ENCODE data around the gene SFMBT1.

SFMBT1 gene

GRCh38 chr3:52934630-52935530 is 111.0 kb downstream of the SFMBT1 start:
- Histone ChIP-seq H3K27ac (no peak overlapping the region), H3K4me3 (no peak overlapping the region), H3K9me3 (ENCODE audit: low read depth, low read length) (no peaks in the 10 kb centered on the region), H3K36me3 (ENCODE audit: insufficient read depth, low read length) (no peaks in the 10 kb centered on the region), H3K9ac (ENCODE audit: insufficient read length) (no peak overlapping the region)
- no peak for TF ChIP-seq FOXP2 (optimal IDR thresholded peaks at IDR 0.05; ENCODE audit: control extremely low read depth, extremely low read length, insufficient read depth)
- no peak for TF ChIP-seq EZH2 (IDR thresholded peaks at IDR 0.05)
- no peak for TF ChIP-seq POLR2AphosphoS5 (IDR thresholded peaks at IDR 0.05; ENCODE audit: borderline replicate concordance, low read depth, low read length)
- no peak for DNase-seq (ENCODE audit: low read depth, low spot score)

- DNase-seq (ENCODE audit: low read depth, low spot score) = no peak
- TF ChIP-seq POLR2AphosphoS5 (IDR thresholded peaks at IDR 0.05; ENCODE audit: borderline replicate concordance, low read depth, low read length) (no peak), FOXP2 (optimal IDR thresholded peaks at IDR 0.05; ENCODE audit: control extremely low read depth, extremely low read length, insufficient read depth) (no peak), EZH2 (IDR thresholded peaks at IDR 0.05) (no peak)
- H3K9ac ChIP-seq (ENCODE audit: insufficient read length) = no peak overlapping the region
- no peak overlapping the region for H3K27ac ChIP-seq
- no peak overlapping the region for H3K4me3 ChIP-seq
- H3K36me3 ChIP-seq (ENCODE audit: insufficient read depth, low read length) = no peaks in the 10 kb centered on the region
- H3K9me3 ChIP-seq (ENCODE audit: low read depth, low read length) = no peaks in the 10 kb centered on the region
These were observed 114.0 kb downstream of the SFMBT1 start for GRCh38 chr3:52931889-52932288.

GRCh38 chr3:52931328-52931727 is 114.5 kb downstream of the SFMBT1 start:
- H3K27ac ChIP-seq = no peak overlapping the region
- H3K9me3 ChIP-seq (ENCODE audit: low read depth, low read length) = no peaks in the 10 kb centered on the region
- no peak for DNase-seq (ENCODE audit: low read depth, low spot score)
- H3K36me3 ChIP-seq (ENCODE audit: insufficient read depth, low read length) = no peaks in the 10 kb centered on the region
- H3K9ac ChIP-seq (ENCODE audit: insufficient read length) = no peak overlapping the region
- no peak overlapping the region for H3K4me3 ChIP-seq
- no peak for TF ChIP-seq POLR2AphosphoS5 (IDR thresholded peaks at IDR 0.05; ENCODE audit: borderline replicate concordance, low read depth, low read length)

GRCh38 chr3:52930748-52931147 is 115.1 kb downstream of the SFMBT1 start:
- H3K27ac ChIP-seq = no peak overlapping the region
- H3K9ac ChIP-seq (ENCODE audit: insufficient read length) = no peak overlapping the region
- TF ChIP-seq EZH2 (IDR thresholded peaks at IDR 0.05) = no peak
- TF ChIP-seq POLR2AphosphoS5 (IDR thresholded peaks at IDR 0.05; ENCODE audit: borderline replicate concordance, low read depth, low read length) = no peak
- no peak for TF ChIP-seq FOXP2 (optimal IDR thresholded peaks at IDR 0.05; ENCODE audit: control extremely low read depth, extremely low read length, insufficient read depth)
- no peaks in the 10 kb centered on the region for H3K9me3 ChIP-seq (ENCODE audit: low read depth, low read length)
- no peak overlapping the region for H3K4me3 ChIP-seq
- no peak for DNase-seq (ENCODE audit: low read depth, low spot score)
- H3K36me3 ChIP-seq (ENCODE audit: insufficient read depth, low read length) = no peaks in the 10 kb centered on the region

GRCh38 chr3:52926554-52926953 is 119.3 kb downstream of the SFMBT1 start:
- no peaks in the 10 kb centered on the region for H3K36me3 ChIP-seq (ENCODE audit: insufficient read depth, low read length)
- TF ChIP-seq EZH2 (IDR thresholded peaks at IDR 0.05) (no peak), FOXP2 (optimal IDR thresholded peaks at IDR 0.05; ENCODE audit: control extremely low read depth, extremely low read length, insufficient read depth) (no peak), POLR2AphosphoS5 (IDR thresholded peaks at IDR 0.05; ENCODE audit: borderline replicate concordance, low read depth, low read length) (no peak)
- H3K4me3 ChIP-seq = no peak overlapping the region

GRCh38 chr3:52925405-52926313 is 120.2 kb downstream of the SFMBT1 start:
- Histone ChIP-seq H3K36me3 (ENCODE audit: insufficient read depth, low read length) (no peaks in the 10 kb centered on the region), H3K4me3 (no peak overlapping the region; the same call in 1 of the 2 replicates), H3K27ac (peak overlapping the region; percentile 76), H3K9ac (ENCODE audit: insufficient read length) (no peak overlapping the region), H3K9me3 (ENCODE audit: low read depth, low read length) (no peaks in the 10 kb centered on the region)
- TF ChIP-seq EZH2 (IDR thresholded peaks at IDR 0.05) (no peak), POLR2AphosphoS5 (IDR thresholded peaks at IDR 0.05; ENCODE audit: borderline replicate concordance, low read depth, low read length) (no peak; the same call in 1 of the 2 replicates), FOXP2 (optimal IDR thresholded peaks at IDR 0.05; ENCODE audit: control extremely low read depth, extremely low read length, insufficient read depth) (no peak)
- DNase-seq (ENCODE audit: low read depth, low spot score) = no peak

More at GRCh38 chr3:52926554-52926953, 119.3 kb downstream of the SFMBT1 start:
- peak overlapping the region; percentile 46; the same call in 1 of the 2 replicates for H3K27ac ChIP-seq
- H3K9me3 ChIP-seq (ENCODE audit: low read depth, low read length) = no peaks in the 10 kb centered on the region
- no peak overlapping the region for H3K9ac ChIP-seq (ENCODE audit: insufficient read length)
- no peak for DNase-seq (ENCODE audit: low read depth, low spot score)

- H3K36me3 ChIP-seq (ENCODE audit: insufficient read depth, low read length) = no peaks in the 10 kb centered on the region
These were observed 121.9 kb downstream of the SFMBT1 start for GRCh38 chr3:52923963-52924362.

GRCh38 chr3:52920841-52921240 is 125.0 kb downstream of the SFMBT1 start:
- H3K9me3 ChIP-seq (ENCODE audit: low read depth, low read length) = no peaks in the 10 kb centered on the region
- TF ChIP-seq POLR2AphosphoS5 (IDR thresholded peaks at IDR 0.05; ENCODE audit: borderline replicate concordance, low read depth, low read length) (no peak), EZH2 (IDR thresholded peaks at IDR 0.05) (no peak), FOXP2 (optimal IDR thresholded peaks at IDR 0.05; ENCODE audit: control extremely low read depth, extremely low read length, insufficient read depth) (no peak)
- H3K9ac ChIP-seq (ENCODE audit: insufficient read length) = no peak overlapping the region
- H3K27ac ChIP-seq = no peak overlapping the region
- no peak overlapping the region for H3K4me3 ChIP-seq
- DNase-seq (ENCODE audit: low read depth, low spot score) = no peak
- H3K36me3 ChIP-seq (ENCODE audit: insufficient read depth, low read length) = no peaks in the 10 kb centered on the region

More at GRCh38 chr3:52923963-52924362, 121.9 kb downstream of the SFMBT1 start:
- Histone ChIP-seq H3K9ac (ENCODE audit: insufficient read length) (no peak overlapping the region), H3K27ac (no peak overlapping the region), H3K4me3 (no peak overlapping the region), H3K9me3 (ENCODE audit: low read depth, low read length) (no peaks in the 10 kb centered on the region)
- no peak for DNase-seq (ENCODE audit: low read depth, low spot score)
- TF ChIP-seq EZH2 (IDR thresholded peaks at IDR 0.05) = no peak
- no peak for TF ChIP-seq POLR2AphosphoS5 (IDR thresholded peaks at IDR 0.05; ENCODE audit: borderline replicate concordance, low read depth, low read length)
- TF ChIP-seq FOXP2 (optimal IDR thresholded peaks at IDR 0.05; ENCODE audit: control extremely low read depth, extremely low read length, insufficient read depth) = no peak
